GM19438 (cell line): ENCODE measurements around the gene ZNF496.

Experiments
- ATAC-seq: cut with Tn5 transposase; IDR thresholded peaks from one replicate; pipeline ENCODE4 v1.9.1; 2021; ENCODE audit warnings: low read depth; ENCODE audit not compliant: unreplicated experiment

The ZNF496 gene

DNA sequence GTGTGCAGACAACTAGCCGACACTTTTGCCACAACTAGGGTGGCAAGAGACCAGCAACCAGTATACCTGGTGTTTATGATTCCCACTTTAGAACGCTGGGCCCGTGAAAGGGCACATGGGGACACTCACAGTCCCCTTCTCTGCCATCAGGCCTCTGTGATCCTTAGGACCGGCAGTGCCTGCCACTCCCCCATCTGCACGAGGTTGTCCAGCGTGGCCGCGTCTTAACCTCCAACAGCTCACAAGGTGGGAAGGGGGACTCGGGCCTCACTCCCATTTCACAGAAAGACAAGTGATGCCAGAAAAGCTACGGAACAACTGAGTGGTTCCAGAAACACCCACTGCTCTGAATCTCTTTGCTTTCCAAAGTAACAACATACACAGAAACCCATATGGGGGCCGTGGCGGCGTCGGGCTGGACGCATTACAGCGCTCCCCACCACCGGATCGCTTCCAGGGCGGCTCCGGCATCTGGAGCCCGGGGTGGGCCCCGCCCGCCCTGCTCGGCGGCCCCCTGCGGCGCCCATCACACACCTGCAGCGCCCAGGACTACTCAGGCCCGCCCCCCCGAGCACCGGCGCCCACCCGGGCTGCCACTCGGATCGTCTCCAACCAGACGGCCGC is 1.0 kb downstream of the ZNF496 start:
- ATAC-seq: peak; percentile 12

DNA sequence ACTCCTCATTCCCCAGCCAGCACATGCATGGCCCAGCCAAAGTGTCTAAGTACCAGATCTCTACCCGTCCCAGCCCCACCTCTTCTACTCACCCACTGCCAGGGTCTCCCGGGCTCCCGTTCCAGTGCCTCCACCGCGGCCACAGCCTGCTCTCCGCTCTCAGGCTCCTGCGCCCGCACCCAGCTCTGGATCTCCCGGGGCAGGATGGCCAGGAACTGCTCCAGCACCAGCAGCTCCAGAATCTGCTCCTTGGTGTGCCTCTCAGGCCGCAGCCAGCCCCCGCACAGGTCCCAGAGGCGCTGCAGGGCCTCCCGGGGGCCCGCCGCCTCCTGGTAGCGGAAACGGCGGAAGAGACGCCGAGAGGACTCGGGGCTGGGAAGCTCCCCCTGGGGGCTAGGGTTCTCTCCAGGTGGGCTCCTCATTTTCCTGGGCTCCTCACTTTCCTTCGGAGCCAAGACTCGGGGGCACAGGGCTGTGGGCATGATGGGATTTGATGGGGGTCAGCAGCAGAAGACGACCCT is 2.5 kb downstream of the ZNF496 start:
- no peak for ATAC-seq

DNA sequence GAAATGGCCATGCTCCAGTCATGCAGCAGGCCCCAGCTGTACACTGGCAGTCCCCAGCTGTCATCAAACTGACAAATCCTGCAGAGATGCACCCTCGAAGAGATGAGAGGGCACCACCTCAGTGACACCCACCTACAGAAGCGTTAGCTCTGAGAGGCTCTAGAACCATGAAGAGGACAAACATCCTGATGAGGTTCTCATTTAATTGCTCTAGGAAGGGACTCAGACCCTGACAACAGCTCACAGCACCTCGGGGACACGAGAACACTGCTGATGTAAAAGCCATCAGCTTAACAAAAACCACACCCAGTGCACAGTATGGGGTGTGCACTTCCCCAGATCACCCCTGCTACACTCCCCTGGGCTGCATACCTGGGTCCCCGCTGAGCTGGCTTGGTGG is 3.4 kb downstream of the ZNF496 start:
- ATAC-seq: no peak

DNA sequence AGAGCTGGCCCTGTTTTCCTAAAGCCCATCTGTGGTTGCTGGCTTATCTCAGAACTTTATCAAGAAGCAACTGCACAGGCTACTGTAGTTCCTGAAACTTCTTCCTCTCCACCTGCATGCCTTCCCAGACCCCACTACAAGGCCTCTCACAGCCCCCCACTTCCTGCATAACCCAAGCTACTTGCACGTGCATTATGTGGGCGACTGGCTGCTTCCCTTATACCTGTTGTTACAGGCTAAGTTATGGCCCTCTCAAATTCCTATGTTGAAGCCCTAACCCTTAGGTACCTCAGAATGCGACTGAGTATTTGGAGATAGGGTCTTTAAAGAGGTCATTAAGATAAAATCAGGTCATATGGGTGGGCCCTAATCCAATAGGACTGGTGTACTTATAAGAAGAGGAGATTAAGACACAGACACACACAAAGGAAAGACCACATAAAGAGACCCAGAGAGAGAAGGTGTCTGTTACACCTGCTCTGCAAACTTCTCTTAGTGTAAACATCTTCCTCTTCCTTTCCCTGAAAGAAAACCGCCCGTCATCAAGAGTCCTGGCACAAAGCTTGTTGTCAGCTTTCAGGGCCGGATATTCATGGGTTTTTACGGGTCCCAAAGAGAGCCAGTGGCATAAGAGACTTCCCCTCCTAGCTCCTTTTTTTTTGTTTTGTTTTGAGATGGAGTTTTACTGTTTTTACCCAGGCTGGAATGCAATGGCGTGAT is 5.1 kb downstream of the ZNF496 start:
- ATAC-seq: no peak

DNA sequence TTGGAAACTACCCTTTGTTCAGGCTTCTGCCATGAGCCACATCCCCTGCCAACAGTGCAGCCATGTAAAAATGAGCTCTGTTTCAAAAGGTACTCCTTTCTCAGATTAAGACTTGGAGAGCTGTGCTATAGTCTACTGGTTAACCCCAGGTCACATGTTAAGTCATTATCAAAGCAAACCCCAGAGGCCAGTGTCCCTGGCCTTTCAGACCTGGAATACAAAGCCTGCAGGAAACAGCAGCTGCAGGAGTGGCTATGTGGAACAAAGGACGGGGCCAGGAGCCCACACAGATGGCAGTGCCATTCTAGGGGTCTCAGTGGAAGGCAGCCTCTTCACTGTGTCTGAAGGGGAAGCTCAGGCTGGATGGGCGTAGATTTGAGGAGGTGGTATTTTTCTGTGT is 6.7 kb downstream of the ZNF496 start:
- no peak for ATAC-seq

DNA sequence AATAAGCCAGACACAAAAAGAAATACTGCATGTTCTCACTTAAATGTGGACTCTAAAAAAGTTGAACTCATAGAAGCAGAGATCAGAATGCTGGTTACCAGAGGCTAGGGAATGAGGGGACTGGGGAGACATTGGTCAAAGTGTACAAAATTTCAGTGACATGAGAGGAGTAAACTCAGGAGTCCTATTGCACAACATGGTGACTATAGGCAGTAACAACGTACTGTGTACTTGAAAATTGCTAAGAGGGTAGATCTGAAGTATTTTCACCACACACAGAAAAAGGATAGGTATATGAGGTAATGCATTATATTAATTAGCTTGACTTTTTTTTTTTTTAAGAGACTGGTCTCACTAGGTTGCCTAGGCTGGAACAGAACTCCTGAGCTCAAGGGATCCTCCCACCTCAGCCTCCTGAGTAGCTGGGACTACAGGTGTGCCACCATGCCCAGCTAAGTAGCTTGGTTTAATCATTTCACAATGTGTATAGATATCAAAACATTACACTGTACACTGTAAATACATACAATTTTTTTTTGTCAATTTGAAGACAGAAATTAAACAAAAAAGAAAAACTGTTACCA is 7.4 kb downstream of the ZNF496 start:
- no peak for ATAC-seq

DNA sequence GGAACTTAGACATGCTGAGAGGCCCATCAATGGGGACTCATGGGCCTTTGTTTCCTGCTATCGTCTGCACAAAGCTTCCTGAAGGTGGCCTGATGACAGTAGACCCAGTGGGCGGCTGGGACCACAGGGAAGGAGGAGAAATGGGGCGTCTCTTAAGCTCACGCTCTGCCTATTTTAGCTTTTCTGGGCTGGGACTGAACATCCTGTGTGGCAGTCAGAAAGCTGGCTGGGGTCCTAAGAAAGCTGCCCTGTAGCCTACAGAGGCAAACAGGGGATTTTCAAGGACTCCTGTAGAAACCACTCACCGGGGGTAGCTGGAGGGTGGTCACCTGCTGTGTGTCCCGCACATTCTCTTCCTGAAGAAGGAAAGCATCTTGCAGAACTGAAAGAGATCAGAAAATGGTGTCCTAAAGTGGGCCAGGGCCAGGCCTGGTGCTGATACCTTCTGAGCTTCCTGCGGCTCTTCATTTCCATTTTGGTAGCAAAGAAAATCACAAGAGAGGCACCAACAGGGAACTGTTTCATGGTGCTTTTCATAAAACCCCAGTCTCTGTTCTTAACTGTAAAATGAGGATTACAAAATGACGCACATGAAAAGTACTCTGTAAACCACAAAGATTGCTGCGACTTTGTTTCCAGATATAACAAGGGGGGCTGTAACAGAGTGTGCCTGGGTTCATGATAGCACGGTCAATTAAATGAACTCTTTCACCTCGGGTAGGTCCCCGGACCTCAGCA is 8.6 kb downstream of the ZNF496 start:
- peak; percentile 63 for ATAC-seq

DNA sequence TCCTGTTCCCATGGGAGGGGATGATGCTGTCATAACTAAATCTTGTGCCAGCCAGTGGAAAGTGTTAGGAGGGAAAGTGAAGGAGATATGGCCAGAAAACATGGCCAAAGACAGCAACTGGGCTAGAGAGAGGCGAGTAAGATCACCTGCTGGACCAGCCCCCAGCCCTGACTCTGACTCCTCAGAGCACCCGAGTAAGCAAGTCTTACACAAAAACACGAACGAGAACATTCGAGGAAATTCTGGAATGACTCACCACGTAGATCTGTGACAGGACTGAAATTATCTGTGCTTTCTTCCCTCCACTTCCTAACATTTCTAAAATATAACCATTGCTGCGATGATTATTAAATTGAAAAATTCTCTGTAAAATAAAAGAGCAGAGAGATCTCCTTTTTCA is 9.2 kb downstream of the ZNF496 start:
- ATAC-seq: peak; percentile 18

DNA sequence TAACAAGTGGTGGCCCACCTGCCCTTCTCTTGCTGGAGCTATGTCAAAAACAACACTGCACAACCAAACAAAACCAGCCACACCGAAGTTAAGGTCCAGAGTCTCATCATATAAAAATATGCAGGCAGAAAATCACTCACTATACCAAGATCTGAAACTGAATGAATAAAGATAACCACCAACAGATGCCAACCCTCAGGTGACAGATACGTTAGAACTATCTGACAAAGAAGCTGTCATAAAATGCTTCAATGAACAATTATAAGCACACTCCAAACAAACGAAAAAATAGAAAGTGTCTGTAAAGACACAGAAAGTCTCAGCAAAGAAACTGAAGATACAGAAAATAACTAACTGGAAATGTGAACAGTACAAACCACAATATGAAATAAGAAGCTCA is 14.0 kb downstream of the ZNF496 start:
- no peak for ATAC-seq

DNA sequence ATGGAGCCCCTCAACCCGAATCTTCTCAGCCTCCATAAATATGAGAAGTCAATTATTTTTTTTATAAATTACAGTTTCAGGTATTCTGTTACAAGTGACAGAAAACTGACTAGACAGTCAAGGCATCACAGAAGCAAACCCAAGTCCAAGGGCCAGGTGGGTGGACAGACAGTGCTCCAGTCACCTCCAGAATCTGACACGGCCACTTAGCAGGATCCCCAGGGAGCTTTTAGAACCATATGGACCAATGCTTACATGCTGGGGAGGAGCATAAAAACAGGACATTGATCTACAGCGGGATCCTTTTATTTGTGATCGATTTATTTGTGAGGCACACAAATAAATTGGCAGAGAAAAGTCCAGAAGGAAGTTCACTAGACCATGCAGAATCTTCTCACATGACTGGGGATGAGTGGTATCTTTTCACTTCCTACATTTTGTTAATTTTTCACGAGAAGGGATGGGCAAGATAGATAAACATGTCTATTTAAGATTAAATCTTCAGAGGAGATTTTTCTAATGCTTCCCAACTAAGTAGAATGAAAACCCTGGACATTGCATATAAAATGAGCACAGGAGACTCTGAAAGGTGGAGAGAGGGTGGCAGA is 15.0 kb downstream of the ZNF496 start:
- peak; percentile 46 for ATAC-seq

DNA sequence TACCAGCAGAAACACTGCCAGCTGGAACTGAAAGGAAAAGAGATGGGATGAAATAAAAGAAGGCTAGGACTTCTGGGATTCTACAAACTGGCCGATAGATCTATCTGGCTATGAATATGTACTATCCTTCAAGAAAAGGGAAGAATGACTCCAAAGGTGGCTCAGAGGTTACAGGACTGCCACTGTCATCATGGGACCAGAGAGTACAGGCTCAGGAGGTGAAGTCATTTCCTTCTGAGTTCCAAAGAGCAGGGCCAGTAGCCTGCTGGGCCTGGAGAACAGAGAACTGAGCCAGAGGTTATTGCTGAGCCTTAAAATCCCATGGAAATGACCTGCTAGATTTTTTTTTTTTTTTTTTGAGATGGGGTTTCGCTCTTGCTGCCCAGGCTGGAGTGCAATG is 27.6 kb downstream of the ZNF496 start:
- no peak for ATAC-seq

DNA sequence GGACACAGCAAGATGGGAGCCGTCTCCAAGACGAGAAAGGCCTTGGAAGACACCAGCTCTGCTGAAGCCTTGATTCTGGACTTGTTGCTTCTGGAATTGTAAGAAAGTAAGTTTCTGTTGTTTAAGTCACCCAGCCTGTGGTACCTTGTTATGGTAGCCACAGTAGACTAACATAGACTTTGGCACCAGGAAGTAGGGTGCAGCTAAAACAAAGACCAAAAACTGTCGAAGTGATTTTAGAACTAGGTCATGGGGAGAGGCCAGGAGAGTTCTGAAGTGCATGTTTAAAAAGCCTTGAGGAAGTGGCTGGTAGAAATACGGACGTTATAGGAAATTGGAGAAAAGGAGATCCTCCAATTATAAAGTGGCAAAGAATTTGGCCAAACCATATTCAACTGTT is 28.5 kb downstream of the ZNF496 start:
- ATAC-seq: no peak

DNA sequence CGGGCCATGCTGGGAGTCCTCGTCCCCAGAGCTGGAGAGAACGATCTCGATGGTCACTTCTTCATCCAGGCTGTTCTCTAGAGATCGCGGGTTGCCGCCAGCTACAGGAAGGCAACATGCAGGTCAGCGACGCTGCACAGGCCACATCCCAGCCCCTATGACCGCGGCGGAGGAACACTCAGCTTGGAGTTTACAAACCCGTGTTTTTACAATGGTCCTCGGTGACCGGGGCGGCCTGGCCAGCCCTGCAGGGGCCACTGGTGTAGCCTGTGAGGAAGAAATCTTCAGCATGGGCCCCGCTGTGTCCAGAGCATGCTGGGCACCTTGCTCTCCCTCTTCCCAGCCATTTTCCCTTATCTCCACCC is 30.5 kb downstream of the ZNF496 start:
- ATAC-seq: no peak

DNA sequence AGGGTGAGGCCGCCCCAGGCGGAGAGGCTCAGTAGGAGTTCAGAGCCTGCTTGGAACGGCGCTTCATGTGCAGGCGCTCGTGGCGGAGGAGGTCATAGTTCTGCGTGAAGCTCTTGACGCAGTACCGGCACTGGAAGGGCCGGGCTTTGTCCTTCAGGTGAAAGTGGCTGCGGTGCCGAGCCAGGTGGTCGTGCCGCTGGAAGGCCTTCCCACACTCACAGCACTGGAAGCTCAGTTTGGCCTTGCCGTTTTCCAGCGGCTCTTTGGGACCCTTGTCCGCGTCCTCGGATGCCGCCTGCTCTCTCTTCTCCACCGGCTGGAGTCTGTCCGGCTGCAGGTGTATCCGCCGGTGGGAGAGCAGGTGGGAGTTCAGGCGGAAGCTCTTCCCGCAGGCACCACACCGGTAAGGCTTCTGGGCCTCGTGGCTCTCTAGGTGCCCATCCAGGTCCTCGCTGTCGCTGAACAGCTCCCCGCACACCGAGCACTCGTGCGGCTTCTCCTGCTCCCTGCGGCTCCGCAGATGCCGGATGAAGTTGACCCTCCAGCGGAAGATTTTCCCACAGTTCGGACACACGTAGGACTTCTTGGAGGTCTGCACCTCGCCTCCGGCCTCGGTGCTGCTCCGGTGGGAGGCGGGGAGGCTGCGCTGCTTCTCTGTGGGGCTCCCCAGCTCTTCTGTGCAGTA is 31.0 kb downstream of the ZNF496 start:
- ATAC-seq: no peak

DNA sequence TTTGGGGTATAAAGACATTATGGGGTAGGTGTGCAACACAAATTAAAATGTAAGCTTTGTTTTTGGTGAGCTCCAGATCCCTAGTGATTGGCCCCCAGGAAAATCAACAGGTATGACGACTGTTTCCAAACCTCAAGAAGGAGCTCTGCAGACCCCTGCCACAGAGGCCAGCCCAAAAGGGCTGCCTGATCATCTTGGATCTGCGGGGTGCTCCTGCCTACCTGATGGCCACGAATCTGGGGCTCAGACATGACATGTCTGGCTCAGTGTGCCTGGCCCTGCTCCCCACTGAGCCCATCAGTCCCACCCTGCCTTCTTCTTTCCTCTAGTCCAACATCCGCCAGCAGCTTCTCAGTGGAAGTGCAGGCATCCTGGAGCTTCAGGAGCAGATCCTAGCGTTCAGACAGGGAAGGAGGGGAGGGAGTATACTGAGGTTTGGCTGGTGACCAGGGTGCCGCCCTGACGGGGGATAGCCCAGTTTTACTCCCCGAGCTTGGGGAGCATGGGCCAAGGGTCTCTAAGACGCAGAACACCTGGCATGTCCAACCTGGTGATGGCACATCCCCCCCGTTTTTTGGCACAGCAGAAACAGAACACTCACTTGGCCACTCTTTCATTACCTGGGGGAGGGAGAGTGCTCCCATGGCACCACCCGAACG is 31.8 kb downstream of the ZNF496 start:
- no peak for ATAC-seq

DNA sequence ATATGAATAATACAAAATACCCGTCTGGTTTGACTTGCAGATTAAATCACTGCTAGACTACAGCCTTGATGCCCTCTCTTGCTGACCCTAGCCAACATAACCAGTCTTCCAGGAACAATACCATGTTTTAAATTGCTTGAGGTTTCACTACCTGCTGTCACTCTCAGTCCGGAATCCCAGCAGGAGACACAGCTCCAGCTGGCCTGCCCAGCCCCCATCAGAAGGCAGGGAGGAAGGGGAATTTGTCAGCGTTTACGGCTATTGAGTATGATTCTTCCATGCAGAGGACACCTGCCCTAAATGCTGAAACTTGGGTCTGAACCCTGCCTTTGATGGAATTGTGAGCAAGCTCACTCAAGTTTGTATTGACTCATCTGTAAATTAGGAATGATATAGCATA is 33.0 kb downstream of the ZNF496 start:
- ATAC-seq: no peak

DNA sequence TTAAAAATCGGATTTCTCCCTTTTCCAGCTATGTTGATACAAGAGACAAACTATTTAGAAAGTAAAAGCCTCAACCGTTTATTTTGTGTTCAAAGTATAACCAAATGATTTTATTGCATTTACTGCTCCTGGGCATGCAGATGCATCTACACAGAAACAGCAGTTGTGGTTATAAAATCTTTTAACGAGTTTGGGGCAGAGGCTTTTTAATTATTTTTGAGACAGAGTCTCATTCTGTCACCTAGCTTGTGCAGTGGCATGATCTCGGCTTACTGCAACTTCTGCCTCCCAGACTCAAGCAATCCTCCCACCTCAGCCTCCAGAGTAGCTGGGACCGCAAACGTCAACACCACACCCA is 33.6 kb downstream of the ZNF496 start:
- ATAC-seq: no peak

DNA sequence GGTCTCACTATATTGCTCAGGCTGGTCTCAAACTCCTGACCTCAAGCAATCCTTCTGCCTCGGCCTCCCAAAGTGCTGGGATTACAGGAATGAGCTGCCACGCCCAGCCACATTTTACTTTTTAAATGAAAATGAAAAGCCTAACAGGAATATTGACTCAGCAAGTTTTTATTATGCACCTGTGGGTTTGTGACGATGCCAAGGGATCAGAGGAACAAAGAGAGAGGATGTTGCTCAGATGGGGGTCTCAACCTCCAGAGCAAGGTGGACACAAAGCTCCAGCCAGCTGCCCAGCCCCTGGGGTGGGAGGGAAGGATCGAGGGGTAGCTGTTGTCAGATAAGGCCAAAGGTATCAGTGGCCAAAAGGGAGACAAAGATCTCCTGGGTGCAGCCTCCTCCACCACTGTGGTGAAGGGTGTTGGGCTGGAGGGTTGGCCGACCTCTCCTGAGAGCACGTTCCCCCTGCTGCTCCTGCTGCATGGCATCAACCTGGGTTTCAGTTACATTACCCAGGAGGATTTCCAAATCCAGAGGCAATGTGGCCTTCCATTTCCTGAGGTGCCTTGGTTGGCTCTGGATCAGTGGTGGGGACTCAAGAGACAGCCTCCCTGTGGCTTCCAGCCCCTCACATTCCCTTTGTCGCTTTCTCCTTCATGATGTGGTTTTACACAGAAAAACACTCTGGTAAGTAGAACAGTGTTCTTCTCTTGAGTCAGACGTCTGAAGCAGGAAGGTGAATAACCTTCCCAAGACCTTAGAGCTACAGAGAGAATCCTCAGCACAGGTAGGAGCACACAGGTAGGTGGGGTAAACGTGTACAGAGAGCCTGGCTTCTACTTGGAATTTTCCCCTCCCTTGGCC is 34.2 kb downstream of the ZNF496 start:
- no peak for ATAC-seq

DNA sequence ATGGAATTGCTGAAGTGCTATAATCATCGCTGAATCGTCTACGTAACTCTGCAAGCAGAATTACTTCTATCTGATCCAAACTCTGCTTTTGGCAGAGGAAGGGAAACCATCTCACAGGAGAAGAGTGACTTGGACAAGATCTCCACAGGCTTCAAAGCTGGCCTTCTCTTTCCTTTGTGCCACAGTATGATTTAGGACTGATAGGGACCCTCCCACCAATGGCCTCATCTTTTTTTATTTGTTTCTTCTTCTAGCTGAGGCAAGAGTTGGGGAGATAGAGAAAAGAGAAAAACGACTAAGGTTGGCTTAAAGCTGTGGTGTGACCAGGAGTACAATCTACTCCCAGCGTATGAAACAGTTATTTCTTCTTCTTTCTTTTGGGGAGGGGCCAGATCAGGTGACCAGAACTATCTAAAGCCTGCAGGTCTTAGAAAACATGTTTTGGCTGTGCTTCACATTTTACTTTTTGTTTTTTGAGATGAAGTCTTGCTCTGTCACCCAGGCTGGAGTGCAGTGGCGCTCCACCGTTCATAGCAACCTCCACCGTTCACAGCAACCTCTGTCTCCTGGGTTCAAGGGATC is 35.0 kb downstream of the ZNF496 start:
- ATAC-seq: no peak
